WI38 (cell line): Measurements from ENCODE around the gene C8G.

Experiments
- H3K4me3 ChIP-seq: 2 replicates; pipeline ENCODE4 v1.5.1; 2011; ENCODE audit warnings: low read depth, mild to moderate bottlenecking, control low read depth, low read length
- TF ChIP-seq, protein P1 (sequence below): IDR thresholded peaks from 2 replicates; pipeline ENCODE4 v1.5.1; 2012; ENCODE audit warnings: low read depth, mild to moderate bottlenecking, control low read depth, low read length

Gene C8G

GRCh38 chr9:136947028-136947891, 2.2 kb downstream of the C8G start:
- H3K4me3 ChIP-seq, result no peak overlapping the region
- TF ChIP-seq, protein P1, sequence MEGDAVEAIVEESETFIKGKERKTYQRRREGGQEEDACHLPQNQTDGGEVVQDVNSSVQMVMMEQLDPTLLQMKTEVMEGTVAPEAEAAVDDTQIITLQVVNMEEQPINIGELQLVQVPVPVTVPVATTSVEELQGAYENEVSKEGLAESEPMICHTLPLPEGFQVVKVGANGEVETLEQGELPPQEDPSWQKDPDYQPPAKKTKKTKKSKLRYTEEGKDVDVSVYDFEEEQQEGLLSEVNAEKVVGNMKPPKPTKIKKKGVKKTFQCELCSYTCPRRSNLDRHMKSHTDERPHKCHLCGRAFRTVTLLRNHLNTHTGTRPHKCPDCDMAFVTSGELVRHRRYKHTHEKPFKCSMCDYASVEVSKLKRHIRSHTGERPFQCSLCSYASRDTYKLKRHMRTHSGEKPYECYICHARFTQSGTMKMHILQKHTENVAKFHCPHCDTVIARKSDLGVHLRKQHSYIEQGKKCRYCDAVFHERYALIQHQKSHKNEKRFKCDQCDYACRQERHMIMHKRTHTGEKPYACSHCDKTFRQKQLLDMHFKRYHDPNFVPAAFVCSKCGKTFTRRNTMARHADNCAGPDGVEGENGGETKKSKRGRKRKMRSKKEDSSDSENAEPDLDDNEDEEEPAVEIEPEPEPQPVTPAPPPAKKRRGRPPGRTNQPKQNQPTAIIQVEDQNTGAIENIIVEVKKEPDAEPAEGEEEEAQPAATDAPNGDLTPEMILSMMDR, result no peak

- TF ChIP-seq, protein P1, result peak; percentile 14; the same call in 1 of the 2 replicates
- H3K4me3 ChIP-seq, result no peak overlapping the region
These were observed 3.0 kb downstream of the C8G start for GRCh38 chr9:136947955-136948510.

DNA sequence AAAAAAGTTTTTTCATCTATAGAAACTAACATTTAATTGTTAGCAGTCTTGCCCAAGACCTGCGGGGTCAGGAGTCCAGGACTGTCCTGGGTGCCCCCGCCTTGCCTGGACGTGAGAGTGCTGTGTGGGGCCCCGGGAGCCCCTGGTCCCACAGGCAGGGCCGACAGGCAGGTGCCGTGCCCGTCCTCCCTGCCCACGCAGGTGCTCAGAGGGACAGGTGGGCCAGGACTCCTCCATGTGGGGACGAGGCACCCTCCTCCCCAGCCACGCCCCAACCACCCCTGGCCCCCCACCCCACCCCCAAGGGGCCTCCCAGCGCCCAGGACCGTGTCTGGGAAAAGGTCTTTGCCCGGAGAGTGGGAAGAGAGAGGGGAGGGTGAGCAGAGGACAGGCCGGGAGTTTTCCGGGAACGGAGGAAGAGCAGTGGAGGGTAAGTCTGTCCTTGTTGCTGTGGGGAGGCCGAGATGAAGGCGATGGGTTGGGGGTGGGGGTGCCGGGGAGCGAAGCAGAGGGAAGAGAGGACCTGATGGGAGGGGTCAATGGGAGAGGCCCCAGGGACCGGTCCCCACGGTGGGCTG, 4.3 kb downstream of the C8G start:
- peak overlapping the region; percentile 57 for H3K4me3 ChIP-seq
- TF ChIP-seq, protein P1, result no peak

- TF ChIP-seq, protein P1, result no peak
- peak overlapping the region; percentile 57 for H3K4me3 ChIP-seq
These were observed 5.0 kb downstream of the C8G start for GRCh38 chr9:136949817-136950655.

DNA sequence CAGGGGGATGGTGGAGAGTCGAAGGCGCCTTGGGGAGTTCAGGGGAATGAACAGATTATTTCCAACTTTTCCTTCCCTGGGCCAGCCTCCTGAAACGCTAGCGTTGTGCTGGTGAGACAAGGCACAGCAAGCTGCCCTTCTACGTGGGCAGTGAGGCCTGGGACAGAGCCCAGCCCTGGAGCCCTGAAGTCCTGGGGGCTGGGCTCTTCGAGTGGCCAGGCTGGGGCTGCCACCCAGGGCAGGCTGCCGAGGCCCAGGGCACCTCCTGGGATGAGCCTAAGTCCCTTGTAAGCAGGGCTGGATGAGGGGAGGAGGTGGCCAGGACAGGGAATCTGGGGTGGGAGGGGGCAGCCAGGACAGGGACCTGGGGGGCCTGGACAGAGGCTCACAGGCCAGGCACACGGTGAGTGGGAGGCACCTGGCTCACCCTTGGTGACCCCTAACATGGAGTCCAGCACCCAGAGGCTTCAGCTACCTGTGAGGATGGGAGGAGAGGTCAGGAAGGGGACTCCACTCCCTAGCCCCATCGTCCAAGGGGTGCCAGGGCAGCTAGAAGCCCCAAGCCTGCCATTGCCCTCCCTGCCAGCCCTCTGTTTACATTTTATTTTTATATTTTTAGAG, 5.7 kb downstream of the C8G start:
- TF ChIP-seq, protein P1, result no peak
- no peak overlapping the region for H3K4me3 ChIP-seq

DNA sequence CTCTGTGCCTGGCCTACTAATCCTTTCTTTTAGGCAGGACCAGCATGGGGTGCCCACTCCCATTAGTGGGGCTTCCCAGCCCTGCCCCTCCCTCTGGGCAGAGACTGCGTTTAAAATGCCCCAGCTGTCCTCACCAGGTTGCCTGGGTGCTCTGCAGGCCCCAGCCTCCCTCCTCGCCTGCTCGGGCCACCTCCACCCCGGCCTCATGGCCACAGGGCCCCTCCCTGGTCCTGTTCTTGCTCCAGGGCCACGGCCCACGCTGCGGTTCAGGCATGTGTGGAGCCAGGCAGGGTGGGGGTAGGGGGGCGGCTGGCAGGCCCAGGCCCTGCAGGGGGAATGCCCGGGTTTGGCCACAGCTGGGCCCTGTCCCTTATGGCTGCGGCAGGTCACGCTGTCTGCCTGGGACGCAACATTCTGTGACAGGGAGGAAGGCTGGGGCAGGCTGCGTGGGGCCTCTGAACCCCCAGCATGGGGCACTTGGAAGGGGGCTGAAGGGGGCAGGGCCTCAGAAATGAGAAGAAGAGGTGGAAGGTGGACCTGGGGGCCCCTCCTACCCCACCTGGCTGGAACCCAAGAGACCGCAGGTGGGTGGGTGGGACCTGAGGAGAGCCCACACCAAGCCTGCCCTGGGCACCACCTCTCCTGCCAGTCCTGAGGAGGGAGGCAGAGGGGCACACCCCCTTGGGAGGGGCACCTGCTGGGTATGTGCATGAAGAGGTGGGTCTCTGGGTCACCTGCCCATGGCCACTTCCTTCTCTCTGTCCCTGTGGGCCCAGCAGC, 6.7 kb downstream of the C8G start, which contains the start of gene LCN12:
Gene LCN12 (plus strand): TSS at position 733 of the 780 bp plus-strand sequence. CDS start 55 bp downstream, outside the sequence.
- no peak within 1 kb of the TSS for H3K4me3 ChIP-seq
- TF ChIP-seq, protein P1, result no peak
